VCaP (cell line): Measurements from ENCODE around the gene SSTR1.

Source experiments
- H3K27ac ChIP-seq: fragments of 450-650 bp; 2 replicates; pipeline ENCODE4 v1.5.1; 2017
- TF ChIP-seq, protein P1 (sequence below): fragments of 450-650 bp; conservative IDR thresholded peaks from 2 replicates; pipeline ENCODE4 v1.5.1; 2017; ENCODE audit warnings: mild to moderate bottlenecking, moderate library complexity

The SSTR1 gene

DNA sequence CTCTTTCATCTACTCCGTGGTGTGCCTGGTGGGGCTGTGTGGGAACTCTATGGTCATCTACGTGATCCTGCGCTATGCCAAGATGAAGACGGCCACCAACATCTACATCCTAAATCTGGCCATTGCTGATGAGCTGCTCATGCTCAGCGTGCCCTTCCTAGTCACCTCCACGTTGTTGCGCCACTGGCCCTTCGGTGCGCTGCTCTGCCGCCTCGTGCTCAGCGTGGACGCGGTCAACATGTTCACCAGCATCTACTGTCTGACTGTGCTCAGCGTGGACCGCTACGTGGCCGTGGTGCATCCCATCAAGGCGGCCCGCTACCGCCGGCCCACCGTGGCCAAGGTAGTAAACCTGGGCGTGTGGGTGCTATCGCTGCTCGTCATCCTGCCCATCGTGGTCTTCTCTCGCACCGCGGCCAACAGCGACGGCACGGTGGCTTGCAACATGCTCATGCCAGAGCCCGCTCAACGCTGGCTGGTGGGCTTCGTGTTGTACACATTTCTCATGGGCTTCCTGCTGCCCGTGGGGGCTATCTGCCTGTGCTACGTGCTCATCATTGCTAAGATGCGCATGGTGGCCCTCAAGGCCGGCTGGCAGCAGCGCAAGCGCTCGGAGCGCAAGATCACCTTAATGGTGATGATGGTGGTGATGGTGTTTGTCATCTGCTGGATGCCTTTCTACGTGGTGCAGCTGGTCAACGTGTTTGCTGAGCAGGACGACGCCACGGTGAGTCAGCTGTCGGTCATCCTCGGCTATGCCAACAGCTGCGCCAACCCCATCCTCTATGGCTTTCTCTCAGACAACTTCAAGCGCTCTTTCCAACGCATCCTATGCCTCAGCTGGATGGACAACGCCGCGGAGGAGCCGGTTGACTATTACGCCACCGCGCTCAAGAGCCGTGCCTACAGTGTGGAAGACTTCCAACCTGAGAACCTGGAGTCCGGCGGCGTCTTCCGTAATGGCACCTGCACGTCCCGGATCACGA is 2.2 kb downstream of the SSTR1 start:
- TF ChIP-seq, protein P1, sequence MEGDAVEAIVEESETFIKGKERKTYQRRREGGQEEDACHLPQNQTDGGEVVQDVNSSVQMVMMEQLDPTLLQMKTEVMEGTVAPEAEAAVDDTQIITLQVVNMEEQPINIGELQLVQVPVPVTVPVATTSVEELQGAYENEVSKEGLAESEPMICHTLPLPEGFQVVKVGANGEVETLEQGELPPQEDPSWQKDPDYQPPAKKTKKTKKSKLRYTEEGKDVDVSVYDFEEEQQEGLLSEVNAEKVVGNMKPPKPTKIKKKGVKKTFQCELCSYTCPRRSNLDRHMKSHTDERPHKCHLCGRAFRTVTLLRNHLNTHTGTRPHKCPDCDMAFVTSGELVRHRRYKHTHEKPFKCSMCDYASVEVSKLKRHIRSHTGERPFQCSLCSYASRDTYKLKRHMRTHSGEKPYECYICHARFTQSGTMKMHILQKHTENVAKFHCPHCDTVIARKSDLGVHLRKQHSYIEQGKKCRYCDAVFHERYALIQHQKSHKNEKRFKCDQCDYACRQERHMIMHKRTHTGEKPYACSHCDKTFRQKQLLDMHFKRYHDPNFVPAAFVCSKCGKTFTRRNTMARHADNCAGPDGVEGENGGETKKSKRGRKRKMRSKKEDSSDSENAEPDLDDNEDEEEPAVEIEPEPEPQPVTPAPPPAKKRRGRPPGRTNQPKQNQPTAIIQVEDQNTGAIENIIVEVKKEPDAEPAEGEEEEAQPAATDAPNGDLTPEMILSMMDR = no peak
- peak overlapping the region; percentile 70 for H3K27ac ChIP-seq

DNA sequence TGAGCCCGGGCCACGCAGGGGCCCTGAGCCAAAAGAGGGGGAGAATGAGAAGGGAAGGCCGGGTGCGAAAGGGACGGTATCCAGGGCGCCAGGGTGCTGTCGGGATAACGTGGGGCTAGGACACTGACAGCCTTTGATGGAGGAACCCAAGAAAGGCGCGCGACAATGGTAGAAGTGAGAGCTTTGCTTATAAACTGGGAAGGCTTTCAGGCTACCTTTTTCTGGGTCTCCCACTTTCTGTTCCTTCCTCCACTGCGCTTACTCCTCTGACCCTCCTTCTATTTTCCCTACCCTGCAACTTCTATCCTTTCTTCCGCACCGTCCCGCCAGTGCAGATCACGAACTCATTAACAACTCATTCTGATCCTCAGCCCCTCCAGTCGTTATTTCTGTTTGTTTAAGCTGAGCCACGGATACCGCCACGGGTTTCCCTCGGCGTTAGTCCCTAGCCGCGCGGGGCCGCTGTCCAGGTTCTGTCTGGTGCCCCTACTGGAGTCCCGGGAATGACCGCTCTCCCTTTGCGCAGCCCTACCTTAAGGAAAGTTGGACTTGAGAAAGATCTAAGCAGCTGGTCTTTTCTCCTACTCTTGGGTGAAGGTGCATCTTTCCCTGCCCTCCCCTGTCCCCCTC is 3.0 kb downstream of the SSTR1 start:
- TF ChIP-seq, protein P1 = no peak
- H3K27ac ChIP-seq = no peak overlapping the region

DNA sequence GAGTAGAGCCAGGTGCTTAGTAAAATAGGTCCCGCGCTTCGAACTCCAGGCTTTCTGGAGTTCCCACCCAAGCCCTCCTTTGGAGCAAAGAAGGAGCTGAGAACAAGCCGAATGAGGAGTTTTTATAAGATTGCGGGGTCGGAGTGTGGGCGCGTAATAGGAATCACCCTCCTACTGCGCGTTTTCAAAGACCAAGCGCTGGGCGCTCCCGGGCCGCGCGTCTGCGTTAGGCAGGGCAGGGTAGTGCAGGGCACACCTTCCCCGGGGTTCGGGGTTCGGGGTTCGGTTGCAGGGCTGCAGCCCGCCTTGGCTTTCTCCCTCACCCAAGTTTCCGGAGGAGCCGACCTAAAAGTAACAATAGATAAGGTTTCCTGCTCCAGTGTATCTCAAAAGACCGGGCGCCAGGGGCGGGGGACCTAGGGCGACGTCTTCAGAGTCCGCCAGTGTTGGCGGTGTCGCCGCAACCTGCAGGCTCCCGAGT is 3.6 kb downstream of the SSTR1 start:
- TF ChIP-seq, protein P1 = no peak

DNA sequence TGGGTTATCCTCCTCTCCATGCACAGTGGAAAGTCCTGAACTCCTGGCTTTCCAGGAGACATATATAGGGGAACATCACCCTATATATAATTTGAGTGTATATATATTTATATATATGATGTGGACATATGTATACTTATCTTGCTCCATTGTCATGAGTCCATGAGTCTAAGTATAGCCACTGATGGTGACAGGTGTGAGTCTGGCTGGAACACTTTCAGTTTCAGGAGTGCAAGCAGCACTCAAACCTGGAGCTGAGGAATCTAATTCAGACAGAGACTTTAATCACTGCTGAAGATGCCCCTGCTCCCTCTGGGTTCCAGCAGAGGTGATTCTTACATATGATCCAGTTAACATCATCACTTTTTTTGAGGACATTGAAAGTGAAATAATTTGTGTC is 4.4 kb downstream of the SSTR1 start:
- H3K27ac ChIP-seq = no peak overlapping the region
- TF ChIP-seq, protein P1 = no peak

More for the DNA sequence above, 3.6 kb downstream of the SSTR1 start:
- no peak overlapping the region for H3K27ac ChIP-seq

DNA sequence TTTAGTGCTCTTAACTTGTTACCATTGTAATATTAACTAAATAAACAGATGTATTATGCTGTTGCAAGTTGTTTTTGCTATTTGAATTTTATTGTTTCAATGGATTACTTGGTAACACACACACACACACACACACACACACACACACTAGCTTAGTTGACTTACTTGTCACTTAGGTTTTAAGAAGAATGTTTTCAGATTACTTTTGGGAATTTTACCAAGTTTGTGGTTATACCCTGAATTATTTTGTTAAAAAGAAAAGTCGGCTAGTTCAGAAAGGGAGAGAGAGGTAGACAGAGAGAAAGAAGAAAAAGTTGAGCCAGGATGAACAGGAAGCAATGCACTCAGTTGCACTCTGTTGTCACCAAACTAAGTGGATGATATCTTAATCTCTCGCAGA is 5.3 kb downstream of the SSTR1 start:
- no peak overlapping the region for H3K27ac ChIP-seq
- TF ChIP-seq, protein P1 = no peak

DNA sequence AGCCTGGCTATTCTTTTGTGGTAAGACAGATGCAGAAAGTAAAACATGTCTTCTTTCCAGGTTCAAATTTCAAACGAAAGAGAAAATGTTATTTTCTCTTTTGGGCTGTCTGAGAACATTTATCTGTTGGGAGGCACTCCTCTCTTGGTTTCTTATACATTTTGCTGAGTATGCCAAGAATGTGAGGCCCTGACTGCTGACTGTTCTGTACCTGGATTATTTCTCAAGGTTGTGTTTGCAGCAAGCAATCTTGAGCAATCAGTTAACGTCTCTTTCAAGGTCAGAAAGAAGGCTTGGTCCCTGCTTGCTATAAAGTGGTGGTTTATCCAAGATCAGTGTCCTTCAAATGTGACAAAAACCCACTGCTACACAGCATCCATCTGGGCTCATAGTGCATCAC is 9.8 kb downstream of the SSTR1 start:
- TF ChIP-seq, protein P1 = no peak
- no peak overlapping the region for H3K27ac ChIP-seq

DNA sequence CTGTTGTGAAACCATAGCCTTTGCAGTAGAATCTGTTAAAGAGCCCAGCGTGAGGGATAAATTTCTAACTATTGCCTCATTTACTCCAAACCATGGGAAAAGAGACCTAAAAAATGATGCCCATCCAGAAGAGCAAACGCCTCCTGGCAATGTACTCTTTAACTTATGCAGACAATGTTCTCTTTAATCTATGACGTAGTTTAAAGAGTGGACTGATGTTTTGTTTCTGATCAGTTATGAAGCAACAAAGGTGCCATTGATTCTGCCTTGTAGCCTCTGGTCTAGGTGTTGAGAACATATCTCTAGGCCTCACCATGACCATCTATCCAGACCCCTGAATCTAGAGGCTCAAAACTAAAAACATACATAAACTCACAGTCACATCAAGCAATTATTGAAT is 13.4 kb downstream of the SSTR1 start:
- TF ChIP-seq, protein P1 = no peak
- H3K27ac ChIP-seq = no peak overlapping the region
